WTC11 (cell line): ENCODE data around the gene SLC25A45. TPM values are rescaled to one million over a fixed set of nuclear protein-coding genes. Genes with fewer than 3 reads are reported as not detected.

Experiments
- ATAC-seq: fragments of 200-7000 bp; cut with Tn5 transposase; 2 replicates; pipeline ENCODE4 v1.10.0; 2021; ENCODE audit warnings: mild to moderate bottlenecking, moderate library complexity
- CTCF ChIA-PET: fragments of 300-600 bp; sonication (Branson Sonifier 250); formaldehyde crosslinking; loops from one replicate; lab custom pipeline; 2021; ENCODE audit warnings: antibody characterized with exemption; lab: Charles Lee
- POLR2A ChIA-PET: fragments of 350-600 bp; sonication (Branson Sonifier 250); formaldehyde crosslinking; loops from one replicate; lab custom pipeline; 2021; ENCODE audit warnings: antibody characterized with exemption; lab: Charles Lee
- DNase-seq: peaks from one replicate; pipeline ENCODE4 v3.0.0; 2021; ENCODE audit warnings: low spot score
- H3K27ac Mint-ChIP-seq: 2 replicates; pipeline ENCODE4 v1.8.0; 2021; ENCODE audit warnings: mixed read lengths
- H3K27me3 Mint-ChIP-seq: 2 replicates; pipeline ENCODE4 v1.8.0; 2021; ENCODE audit warnings: low read depth, mild to moderate bottlenecking, moderate library complexity, mixed read lengths
- H3K36me3 Mint-ChIP-seq: 2 replicates; pipeline ENCODE4 v1.8.0; 2021; ENCODE audit warnings: mixed read lengths
- H3K4me1 Mint-ChIP-seq: 2 replicates; pipeline ENCODE4 v1.8.0; 2022; ENCODE audit warnings: mixed read lengths
- H3K4me3 Mint-ChIP-seq: 2 replicates; pipeline ENCODE4 v1.8.0; 2021; ENCODE audit warnings: mild to moderate bottlenecking, moderate library complexity, mixed read lengths
- H3K9me3 Mint-ChIP-seq: 2 replicates; pipeline ENCODE4 v1.8.0; 2021; ENCODE audit warnings: mixed read lengths
- ATF2 ChIP-seq: sonication (generic); formaldehyde crosslinking; IDR thresholded peaks from 2 replicates; pipeline ENCODE4 v1.8.1; 2022; ENCODE audit warnings: low read depth, missing genetic modification reagents, borderline replicate concordance
- ATF3 ChIP-seq: sonication (generic); formaldehyde crosslinking; conservative IDR thresholded peaks from 2 replicates; pipeline ENCODE4 v1.8.1; 2022; ENCODE audit warnings: mild to moderate bottlenecking, missing genetic modification reagents
- ATF6 ChIP-seq: sonication (generic); formaldehyde crosslinking; IDR thresholded peaks from 2 replicates; pipeline ENCODE4 v1.8.1; 2023; ENCODE audit warnings: mild to moderate bottlenecking, missing genetic modification reagents
- ERG ChIP-seq: fragments of 250-450 bp; sonication (Bioruptor Pico); IDR thresholded peaks from 2 replicates; pipeline ENCODE4 v1.8.0; 2021; ENCODE audit warnings: mild to moderate bottlenecking
- IRF1 ChIP-seq: sonication (generic); formaldehyde crosslinking; IDR thresholded peaks from 2 replicates; pipeline ENCODE4 v1.8.0; 2023; ENCODE audit warnings: missing genetic modification reagents
- MAX ChIP-seq: sonication (generic); formaldehyde crosslinking; IDR thresholded peaks from 2 replicates; pipeline ENCODE4 v1.8.0; 2022; ENCODE audit warnings: mild to moderate bottlenecking, missing genetic modification reagents
- MXD4 ChIP-seq: fragments of 250-450 bp; sonication (Bioruptor Pico); IDR thresholded peaks from 2 replicates; pipeline ENCODE4 v1.8.0; 2021; ENCODE audit warnings: mild to moderate bottlenecking, moderate library complexity, borderline replicate concordance
- NFATC4 ChIP-seq: fragments of 250-450 bp; sonication (Bioruptor Pico); IDR thresholded peaks from 2 replicates; pipeline ENCODE4 v1.9.0; 2021; ENCODE audit warnings: mild to moderate bottlenecking
- NR1H2 ChIP-seq: sonication (generic); formaldehyde crosslinking; IDR thresholded peaks from 2 replicates; pipeline ENCODE4 v1.9.0; 2021; ENCODE audit warnings: mild to moderate bottlenecking, moderate library complexity, missing genetic modification reagents
- NR2C2 ChIP-seq: sonication (generic); formaldehyde crosslinking; IDR thresholded peaks from 2 replicates; pipeline ENCODE4 v1.8.0; 2022; ENCODE audit warnings: mild to moderate bottlenecking, missing genetic modification reagents
- STAT6 ChIP-seq: sonication (generic); formaldehyde crosslinking; conservative IDR thresholded peaks from 2 replicates; pipeline ENCODE4 v1.8.1; 2023; ENCODE audit warnings: mild to moderate bottlenecking, low read depth, missing genetic modification reagents, moderate library complexity
- TCF7 ChIP-seq: sonication (generic); formaldehyde crosslinking; IDR thresholded peaks from 2 replicates; pipeline ENCODE4 v1.8.0; 2022; ENCODE audit warnings: mild to moderate bottlenecking, low read depth, missing genetic modification reagents, moderate library complexity
- USF2 ChIP-seq: sonication (generic); formaldehyde crosslinking; IDR thresholded peaks from 2 replicates; pipeline ENCODE4 v1.8.1; 2023; ENCODE audit warnings: mild to moderate bottlenecking, missing genetic modification reagents, moderate library complexity
- ZNF263 ChIP-seq: sonication (generic); formaldehyde crosslinking; IDR thresholded peaks from 2 replicates; pipeline ENCODE4 v1.8.1; 2022; ENCODE audit warnings: low read depth, mild to moderate bottlenecking, moderate library complexity, missing genetic modification reagents
- total RNA-seq: library from RNA; stranded (reverse); gene quantifications from 3 replicates; pipeline ENCODE4 v1.2.3, GENCODE V29; 2021

SLC25A45 gene
- total RNA-seq, 1 experiment from 2014 or later: 1.7 TPM

- no peak overlapping the region for H3K4me3 Mint-ChIP-seq
- CTCF ChIA-PET: interaction anchor here (1.1 to 2.4 kb wide), 4 partner anchors 9 to 88 kb away, joined by 3 to 17 read pairs (median 10); partner anchors contain the start of gene CDC42EP2
Measured at GRCh38 chr11:65338676-65339075, 43.8 kb downstream of the SLC25A45 start.

More at GRCh38 chr11:65338676-65339075, 43.8 kb downstream of the SLC25A45 start:
- peaks cover 35% of the 10 kb centered on the region for H3K36me3 Mint-ChIP-seq
- H3K9me3 Mint-ChIP-seq: no peaks in the 10 kb centered on the region
- ATAC-seq: no peak
- peak overlapping the region; percentile 28 for H3K27ac Mint-ChIP-seq
- no peaks in the 10 kb centered on the region for H3K27me3 Mint-ChIP-seq
- no peak for DNase-seq
- H3K4me1 Mint-ChIP-seq: peaks cover 13% of the 10 kb centered on the region
- TF ChIP-seq ZNF263 (CRISPR knock-in tag): no peak
- no peak for TF ChIP-seq ATF2 (CRISPR knock-in tag)
- TF ChIP-seq IRF1: no peak
- no peak for TF ChIP-seq NFATC4 (CRISPR knock-in tag)
- no peak for TF ChIP-seq MAX (CRISPR knock-in tag)
- TF ChIP-seq USF2: no peak
- TF ChIP-seq TCF7 (CRISPR knock-in tag): no peak
- no peak for TF ChIP-seq STAT6 (CRISPR knock-in tag)
- no peak for TF ChIP-seq NR1H2 (CRISPR knock-in tag)
- TF ChIP-seq ATF3 (CRISPR knock-in tag): no peak
- TF ChIP-seq NR2C2 (CRISPR knock-in tag): no peak
- no peak for TF ChIP-seq ERG (CRISPR knock-in tag)
- no peak for TF ChIP-seq MXD4 (CRISPR knock-in tag)
- TF ChIP-seq ATF6 (CRISPR knock-in tag): no peak
- POLR2A ChIA-PET: no interaction called here
